Measurements from ENCODE around the gene TAF4. TPM values are rescaled to one million over a fixed set of nuclear protein-coding genes. Genes with fewer than 3 reads are reported as not detected.
"Not testable (repeated sequence)": the region's sequence is repeated elsewhere in the genome, so short reads cannot be mapped to it uniquely, and the experiment has no call there.

Gene TAF4
- total RNA-seq, 4 donors from 2014 or later, result 7.1 to 15.9 (median 11.9) TPM

GRCh38 chr20:62060631-62061541 lies 4.8 kb downstream of the TAF4 start:
- DNase-seq (ENCODE audit: low spot score), result no peak
- TF ChIP-seq, protein P1, sequence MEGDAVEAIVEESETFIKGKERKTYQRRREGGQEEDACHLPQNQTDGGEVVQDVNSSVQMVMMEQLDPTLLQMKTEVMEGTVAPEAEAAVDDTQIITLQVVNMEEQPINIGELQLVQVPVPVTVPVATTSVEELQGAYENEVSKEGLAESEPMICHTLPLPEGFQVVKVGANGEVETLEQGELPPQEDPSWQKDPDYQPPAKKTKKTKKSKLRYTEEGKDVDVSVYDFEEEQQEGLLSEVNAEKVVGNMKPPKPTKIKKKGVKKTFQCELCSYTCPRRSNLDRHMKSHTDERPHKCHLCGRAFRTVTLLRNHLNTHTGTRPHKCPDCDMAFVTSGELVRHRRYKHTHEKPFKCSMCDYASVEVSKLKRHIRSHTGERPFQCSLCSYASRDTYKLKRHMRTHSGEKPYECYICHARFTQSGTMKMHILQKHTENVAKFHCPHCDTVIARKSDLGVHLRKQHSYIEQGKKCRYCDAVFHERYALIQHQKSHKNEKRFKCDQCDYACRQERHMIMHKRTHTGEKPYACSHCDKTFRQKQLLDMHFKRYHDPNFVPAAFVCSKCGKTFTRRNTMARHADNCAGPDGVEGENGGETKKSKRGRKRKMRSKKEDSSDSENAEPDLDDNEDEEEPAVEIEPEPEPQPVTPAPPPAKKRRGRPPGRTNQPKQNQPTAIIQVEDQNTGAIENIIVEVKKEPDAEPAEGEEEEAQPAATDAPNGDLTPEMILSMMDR (IDR thresholded peaks at IDR 0.05), result no peak
- no peak for ATAC-seq (ENCODE audit: low FRiP score)

GRCh38 chr20:62059920-62060630 lies 5.6 kb downstream of the TAF4 start:
- DNase-seq (ENCODE audit: low spot score) (no peak), ATAC-seq (ENCODE audit: low FRiP score) (no peak)
- TF ChIP-seq, protein P1 (IDR thresholded peaks at IDR 0.05), result no peak

GRCh38 chr20:62059401-62059800 lies 6.3 kb downstream of the TAF4 start:
- TF ChIP-seq, protein P1 (IDR thresholded peaks at IDR 0.05), result no peak
- DNase-seq (ENCODE audit: low spot score), result no peak

DNA sequence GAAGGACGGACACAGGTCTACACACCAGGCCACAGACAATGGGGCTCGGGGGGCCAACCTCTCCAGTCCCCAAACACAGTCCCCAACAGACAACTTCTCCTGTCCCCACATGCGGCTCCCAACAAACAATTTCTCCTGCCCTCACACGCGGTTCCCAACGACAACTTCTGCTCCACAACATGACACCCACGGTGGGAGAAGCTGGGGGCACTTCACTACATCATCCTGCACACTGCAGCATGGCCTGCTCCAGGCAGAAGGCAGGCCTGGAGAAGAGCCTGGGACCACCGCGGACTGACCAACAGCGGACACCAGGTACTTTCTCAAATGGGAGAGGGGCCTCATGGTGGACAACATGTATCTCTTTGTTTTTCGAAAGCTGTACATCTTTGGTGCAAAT lies 6.7 kb downstream of the TAF4 start:
- ATAC-seq (ENCODE audit: low FRiP score) (no peak), DNase-seq (ENCODE audit: low spot score) (no peak)
- TF ChIP-seq, protein P1 (IDR thresholded peaks at IDR 0.05), result no peak

More at GRCh38 chr20:62059401-62059800, 6.3 kb downstream of the TAF4 start:
- no peak for ATAC-seq (ENCODE audit: low FRiP score)

DNA sequence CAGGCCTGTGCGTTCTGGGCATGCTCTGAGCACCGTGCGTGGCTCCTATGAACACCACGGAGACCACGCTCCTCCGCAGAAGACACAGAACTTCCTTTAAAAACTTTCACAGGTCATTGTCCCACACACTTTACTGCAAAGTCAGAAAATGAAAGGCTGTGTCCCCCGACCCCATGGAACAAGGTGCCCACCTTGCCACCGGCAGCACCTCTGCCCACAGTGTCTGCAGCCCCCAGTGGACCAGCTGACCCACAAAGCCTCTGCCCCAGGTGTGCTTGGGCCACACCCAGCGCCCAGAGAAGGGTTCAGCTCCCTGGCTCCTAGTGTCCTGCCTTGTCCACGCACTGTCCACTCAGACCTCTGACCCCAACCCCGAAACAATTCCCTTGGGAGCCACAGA lies 8.7 kb downstream of the TAF4 start:
- DNase-seq (ENCODE audit: low spot score), result no peak
- ATAC-seq (ENCODE audit: low FRiP score), result no peak
- TF ChIP-seq, protein P1 (IDR thresholded peaks at IDR 0.05), result no peak

DNA sequence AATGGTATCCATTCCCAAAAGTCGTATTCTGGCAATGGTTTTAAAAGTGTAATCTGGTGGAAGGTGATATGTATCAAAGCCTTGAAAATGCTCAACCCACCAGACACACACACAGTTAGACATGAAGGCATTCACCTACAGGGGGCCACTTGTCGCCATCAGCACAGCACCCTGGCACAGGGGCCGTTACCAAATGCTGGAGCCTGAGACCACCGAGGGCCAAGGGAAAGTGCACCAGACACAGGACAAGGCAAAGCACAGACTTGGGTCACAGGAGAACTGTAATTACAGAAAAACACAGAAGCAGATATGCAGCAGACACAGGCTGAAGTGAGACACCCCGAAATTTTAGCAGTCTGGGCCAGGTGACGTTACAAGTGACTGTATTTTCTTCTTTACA lies 9.3 kb downstream of the TAF4 start:
- TF ChIP-seq, protein P1 (IDR thresholded peaks at IDR 0.05), result no peak
- ATAC-seq (ENCODE audit: low FRiP score), result no peak
- DNase-seq (ENCODE audit: low spot score), result no peak

- ATAC-seq (ENCODE audit: low FRiP score); DNase-seq (ENCODE audit: low spot score): not testable (repeated sequence)
These were observed 9.9 kb downstream of the TAF4 start for GRCh38 chr20:62055862-62056115.

Measured in omental fat pad (tissue), 4 donors.